ENCODE data around the gene FHOD3. TPM values are rescaled to one million over a fixed set of nuclear protein-coding genes. Genes with fewer than 3 reads are reported as not detected.

FHOD3 gene
- total and polyA plus RNA-seq, 2 donors (not counting 1 experiment from before 2014, with no cell fraction given): not detected

GRCh38 chr18:36667811-36668210 lies 370.3 kb downstream of the FHOD3 start:
- DNase-seq (no peak), ATAC-seq (ENCODE audit: low read depth) (no peak)
- H4K20me1 ChIP-seq (ENCODE audit: control insufficient read depth, insufficient read depth, low read length, poor library complexity, severe bottlenecking): no peaks in the 10 kb centered on the region
- POLR2A ChIA-PET: no interaction called here
- H3K27me3 Mint-ChIP-seq: peaks cover 6% of the 10 kb centered on the region
- peaks cover 0 to 2% (median 0%) of the 10 kb centered on the region in 3 donors for H3K9me3 ChIP-seq (ENCODE audit: control extremely low read depth in 1 of 3, control insufficient read depth in 2 of 3, insufficient read depth in 1 of 3, low read length in 2 of 3)
- CTCF ChIA-PET: no interaction called here
- H3K27ac ChIP-seq (ENCODE audit: low read length in 2 of 2): no peak overlapping the region
- H3K27me3 ChIP-seq (replicated peaks in 1 of 4; ENCODE audit: control extremely low read depth in 1 of 4, control insufficient read depth in 3 of 4, insufficient read depth in 4 of 4, low read length in 3 of 4): peaks cover 0 to 2% (median 0%) of the 10 kb centered on the region in 4 experiments
- no peak for TF ChIP-seq EZH2 (IDR thresholded peaks at IDR 0.05; ENCODE audit: borderline replicate concordance, insufficient read depth, low read depth, low read length, poor library complexity, severe bottlenecking)
- no peak for TF ChIP-seq CTCF (IDR thresholded peaks at IDR 0.05)
- H3K36me3 ChIP-seq (replicated peaks in 1 of 2; ENCODE audit: control extremely low read depth in 1 of 2, control insufficient read depth in 1 of 2, extremely low read depth in 1 of 2, insufficient read depth in 2 of 2, low read length in 1 of 2): no peaks in the 10 kb centered on the region
- no peaks in the 10 kb centered on the region for H3K9me3 Mint-ChIP-seq (ENCODE audit: insufficient read depth)
- H3K4me3 ChIP-seq (ENCODE audit: control extremely low read depth in 1 of 5, extremely low read depth in 1 of 5, insufficient read depth in 1 of 5, low read depth in 2 of 5, low read length in 4 of 5): no peak overlapping the region
- WGBS (ENCODE audit: insufficient coverage): no CpG with 5 or more reads among the region's 1 CpG
- no peaks in the 10 kb centered on the region for H3K4me1 ChIP-seq (ENCODE audit: control insufficient read depth in 2 of 2, insufficient read depth in 2 of 2, low read length in 2 of 2)
- H3K4me1 Mint-ChIP-seq: no peaks in the 10 kb centered on the region
- no peak overlapping the region for H3K4me2 ChIP-seq (replicated peaks; ENCODE audit: low read depth, low read length, poor library complexity, severe bottlenecking)
- no peaks in the 10 kb centered on the region for H3K79me2 ChIP-seq (ENCODE audit: control insufficient read depth, insufficient read depth, low read length)
- H3K4me3 Mint-ChIP-seq: no peak overlapping the region
- no peak overlapping the region for H2AFZ ChIP-seq (ENCODE audit: insufficient read depth, low read depth, low read length, poor library complexity, severe bottlenecking)
- no peak overlapping the region for H3K27ac Mint-ChIP-seq
- intact Hi-C loops (cut with micrococcal nuclease): no loop called here
- H3K9ac ChIP-seq (ENCODE audit: low read length): no peak overlapping the region

- TF ChIP-seq CTCF (IDR thresholded peaks at IDR 0.05) (no peak), EZH2 (IDR thresholded peaks at IDR 0.05; ENCODE audit: borderline replicate concordance, insufficient read depth, low read depth, low read length, poor library complexity, severe bottlenecking) (no peak)
- DNase-seq (no peak), ATAC-seq (ENCODE audit: low read depth) (no peak)
- Histone ChIP-seq H3K9me3 (ENCODE audit: control extremely low read depth in 1 of 3, control insufficient read depth in 2 of 3, insufficient read depth in 1 of 3, low read length in 2 of 3) (peaks cover 0 to 2% (median 0%) of the 10 kb centered on the region in 3 donors), H3K4me2 (replicated peaks; ENCODE audit: low read depth, low read length, poor library complexity, severe bottlenecking) (no peak overlapping the region), H4K20me1 (ENCODE audit: control insufficient read depth, insufficient read depth, low read length, poor library complexity, severe bottlenecking) (no peaks in the 10 kb centered on the region), H2AFZ (ENCODE audit: insufficient read depth, low read depth, low read length, poor library complexity, severe bottlenecking) (no peak overlapping the region), H3K36me3 (replicated peaks in 1 of 2; ENCODE audit: control extremely low read depth in 1 of 2, control insufficient read depth in 1 of 2, extremely low read depth in 1 of 2, insufficient read depth in 2 of 2, low read length in 1 of 2) (no peaks in the 10 kb centered on the region), H3K4me3 (ENCODE audit: control extremely low read depth in 1 of 5, extremely low read depth in 1 of 5, insufficient read depth in 1 of 5, low read depth in 2 of 5, low read length in 4 of 5) (no peak overlapping the region), H3K4me1 (ENCODE audit: control insufficient read depth in 2 of 2, insufficient read depth in 2 of 2, low read length in 2 of 2) (no peaks in the 10 kb centered on the region), H3K27ac (ENCODE audit: low read length in 2 of 2) (no peak overlapping the region), H3K27me3 (replicated peaks in 1 of 4; ENCODE audit: control extremely low read depth in 1 of 4, control insufficient read depth in 3 of 4, insufficient read depth in 4 of 4, low read length in 3 of 4) (no peaks in the 10 kb centered on the region), H3K79me2 (ENCODE audit: control insufficient read depth, insufficient read depth, low read length) (no peaks in the 10 kb centered on the region), H3K9ac (ENCODE audit: low read length) (no peak overlapping the region)
- H3K4me1 Mint-ChIP-seq: peaks cover 2% of the 10 kb centered on the region
- POLR2A ChIA-PET: no interaction called here
- peaks cover 6% of the 10 kb centered on the region for H3K27me3 Mint-ChIP-seq
- H3K27ac Mint-ChIP-seq: no peak overlapping the region
- H3K9me3 Mint-ChIP-seq (ENCODE audit: insufficient read depth): no peaks in the 10 kb centered on the region
- H3K4me3 Mint-ChIP-seq: no peak overlapping the region
- CTCF ChIA-PET: no interaction called here
- no CpG with 5 or more reads among the region's 1 CpG for WGBS (ENCODE audit: insufficient coverage)
- intact Hi-C loops (cut with micrococcal nuclease): no loop called here
These were observed 370.8 kb downstream of the FHOD3 start for GRCh38 chr18:36668349-36668748.

All from B cell (primary cell).